GM04503 (cell line): ENCODE data around the gene ZNF750.

Experiments used
- DNase-seq: peaks from one replicate; pipeline ENCODE4 v3.0.0-alpha.2; 2012; ENCODE audit warnings: low read depth

The ZNF750 gene

DNA sequence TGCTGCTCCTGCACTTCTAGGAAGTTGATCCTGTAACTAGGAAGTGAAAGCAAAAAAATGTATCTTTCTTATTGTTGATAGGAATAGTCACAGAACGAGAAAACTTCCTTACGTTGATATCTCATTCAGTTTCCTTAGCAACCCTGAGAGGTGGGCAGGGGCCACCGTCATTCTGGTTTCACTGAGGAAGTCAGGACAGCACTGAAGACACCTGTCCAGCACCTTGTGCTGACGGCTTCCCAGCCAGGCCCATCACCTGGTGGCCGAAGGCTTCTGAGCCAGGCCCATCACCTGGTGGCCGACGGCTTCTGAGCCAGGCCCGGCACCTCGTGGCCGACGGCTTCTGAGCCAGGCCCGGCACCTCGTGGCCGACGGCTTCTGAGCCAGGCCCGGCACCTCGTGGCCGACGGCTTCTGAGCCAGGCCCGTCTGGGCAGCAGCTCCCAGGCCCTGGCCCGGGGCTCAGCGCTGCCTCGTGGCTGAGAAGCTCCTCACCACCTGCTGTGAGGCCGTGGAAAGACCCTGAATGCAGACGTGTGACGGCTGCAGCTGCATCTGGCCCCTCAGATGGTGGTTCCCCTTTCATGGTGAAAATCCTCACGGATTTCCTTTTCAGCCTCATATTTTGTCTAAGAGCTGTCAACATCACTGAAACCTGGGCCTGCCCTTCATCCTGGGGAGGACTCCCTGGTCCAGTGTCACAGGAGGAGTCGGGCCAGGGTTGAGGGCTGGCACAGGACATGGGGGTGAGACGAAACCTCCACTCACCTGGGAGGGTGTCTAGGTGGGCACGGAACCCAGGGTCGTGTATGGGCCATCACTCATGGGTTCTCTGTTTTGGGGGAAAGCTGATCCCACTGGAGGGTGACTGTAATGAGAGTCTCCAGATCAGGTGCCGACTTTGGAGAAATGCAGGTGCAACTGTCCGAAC lies 33.0 kb upstream of the ZNF750 start:
- DNase-seq = no peak

GRCh38 chr17:82871776-82872561 lies 32.1 kb upstream of the ZNF750 start:
- no peak for DNase-seq

GRCh38 chr17:82871056-82871775 lies 31.4 kb upstream of the ZNF750 start:
- no peak for DNase-seq

DNA sequence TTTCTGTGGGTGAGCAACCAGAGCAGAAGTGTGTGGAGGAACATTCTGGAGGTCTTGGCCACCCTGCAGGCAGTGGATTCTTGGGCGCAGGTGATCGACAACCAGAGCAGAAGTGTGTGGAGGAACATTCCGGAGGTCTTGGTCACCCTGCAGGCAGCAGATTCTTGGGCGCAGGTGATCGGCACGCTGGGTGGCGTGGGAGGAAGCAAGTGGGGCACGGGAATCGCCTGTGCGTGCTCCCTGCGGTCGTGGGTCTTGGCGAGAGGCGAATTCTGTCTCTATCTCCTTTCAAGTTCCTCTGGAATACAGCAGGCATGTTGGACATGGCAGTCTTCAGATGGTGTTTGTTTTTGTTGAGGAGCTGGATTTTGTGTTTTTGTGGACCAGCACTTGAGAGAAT lies 30.7 kb upstream of the ZNF750 start:
- DNase-seq = no peak

DNA sequence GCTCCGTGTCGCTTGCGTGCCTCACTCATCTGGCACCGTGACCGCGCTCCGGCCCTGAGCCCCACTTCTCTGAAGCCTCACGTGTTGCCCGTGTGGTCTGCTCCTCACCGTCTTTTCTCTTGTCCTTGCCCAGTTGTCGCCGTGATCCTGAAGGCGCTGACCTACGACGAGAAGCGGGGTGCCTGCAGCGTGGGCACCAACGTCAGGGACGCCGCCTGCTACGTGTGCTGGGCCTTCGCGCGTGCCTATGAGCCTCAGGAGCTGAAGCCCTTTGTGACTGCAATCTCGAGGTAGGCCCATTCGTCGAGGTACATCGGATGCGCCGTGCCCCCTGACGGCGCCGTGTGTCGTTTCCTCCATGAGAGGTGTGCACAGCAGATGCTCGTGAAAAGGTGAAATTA lies 30.3 kb upstream of the ZNF750 start:
- DNase-seq = no peak

- no peak for DNase-seq
Observed at GRCh38 chr17:82869536-82869935, 29.7 kb upstream of the ZNF750 start.

DNA sequence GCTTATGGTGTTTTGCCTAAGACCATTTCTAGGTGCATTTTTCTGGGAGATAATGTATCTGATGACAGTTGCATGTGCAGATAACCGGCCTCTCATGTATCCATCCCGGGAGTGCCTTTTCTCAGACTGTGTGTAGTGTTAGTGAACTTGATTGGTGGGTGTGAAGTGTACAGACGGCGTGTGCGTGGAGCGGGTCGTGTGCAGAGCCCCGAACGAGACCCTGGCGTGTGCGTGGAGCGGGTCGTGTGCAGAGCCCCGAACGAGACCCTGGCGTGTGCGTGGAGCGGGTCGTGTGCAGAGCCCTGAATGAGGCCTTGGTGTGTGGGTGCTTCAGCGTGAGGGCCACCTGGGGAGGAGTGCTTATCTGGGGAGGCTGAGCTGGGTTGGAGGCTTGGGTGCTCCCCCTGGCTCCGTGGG lies 28.9 kb upstream of the ZNF750 start:
- DNase-seq = no peak

GRCh38 chr17:82867763-82868325 lies 28.0 kb upstream of the ZNF750 start:
- no peak for DNase-seq

GRCh38 chr17:82866590-82867191 lies 26.9 kb upstream of the ZNF750 start:
- no peak for DNase-seq

GRCh38 chr17:82865774-82866395 lies 26.1 kb upstream of the ZNF750 start:
- DNase-seq = no peak

GRCh38 chr17:82865274-82865673 lies 25.5 kb upstream of the ZNF750 start:
- no peak for DNase-seq

GRCh38 chr17:82864713-82865248 lies 25.0 kb upstream of the ZNF750 start:
- no peak for DNase-seq

DNA sequence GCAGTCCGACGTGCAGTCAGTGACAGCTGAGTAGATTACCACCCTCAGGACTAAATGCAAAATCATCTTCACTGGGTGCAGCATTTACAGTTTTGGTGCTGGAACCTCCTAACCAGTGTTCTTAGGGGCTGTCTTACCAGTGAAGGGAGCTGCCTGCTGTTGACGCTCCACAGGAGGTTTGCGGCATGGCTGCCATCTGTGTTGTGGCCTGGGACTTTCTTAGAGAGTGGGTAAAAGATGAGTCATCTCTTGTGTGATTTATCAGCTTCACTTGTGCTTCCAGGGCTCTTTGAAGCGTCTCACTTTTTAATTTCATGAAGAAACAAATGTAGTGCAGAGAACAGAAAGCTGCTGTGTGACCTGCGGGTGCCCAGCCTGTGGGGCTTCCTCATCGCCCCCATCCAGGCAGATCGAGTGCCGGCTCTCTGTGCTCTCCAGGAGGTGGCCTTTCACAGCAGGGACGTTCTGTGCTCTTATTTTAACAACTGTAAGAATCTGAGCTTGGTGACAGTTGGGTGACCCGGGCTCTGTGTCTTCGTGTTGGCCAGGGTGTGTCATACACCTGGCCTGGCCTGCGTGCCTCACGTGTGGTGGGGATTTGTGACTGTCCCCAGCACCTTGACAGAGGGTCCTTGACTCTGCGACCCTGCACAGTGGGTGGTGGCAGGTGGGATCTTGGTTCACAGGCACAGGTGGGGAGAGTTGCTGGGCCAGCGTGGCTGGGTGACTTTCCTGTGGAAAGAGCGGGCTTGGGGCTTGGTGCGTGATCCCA lies 24.3 kb upstream of the ZNF750 start:
- peak; percentile 55 for DNase-seq

DNA sequence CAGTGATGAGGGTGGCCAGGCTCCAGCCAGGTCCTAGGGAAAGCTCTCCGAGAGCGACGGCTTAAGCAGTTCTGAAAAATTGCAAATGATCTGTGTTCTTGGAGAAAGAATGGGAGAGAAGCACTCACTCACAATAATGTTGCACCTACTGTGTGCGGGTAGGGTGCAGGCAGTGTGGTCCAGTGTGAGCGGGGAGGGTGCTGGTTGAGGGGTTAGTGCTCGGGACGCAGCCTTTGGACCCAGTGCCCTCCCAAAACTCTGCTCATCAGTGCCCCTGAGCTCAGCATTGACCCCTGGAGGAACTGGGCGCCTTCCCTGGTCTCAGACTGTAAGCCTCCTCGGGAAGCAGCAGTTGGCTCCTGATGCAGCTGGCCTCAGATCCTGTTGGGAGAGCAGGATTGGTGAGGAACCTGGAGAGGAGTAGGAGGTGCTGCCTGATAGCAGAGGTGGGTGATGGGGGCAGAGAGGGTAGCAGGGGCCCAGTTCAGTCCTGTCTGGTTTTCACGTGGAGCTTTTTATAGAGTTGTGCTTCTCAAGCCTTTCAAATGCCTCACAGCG lies 23.6 kb upstream of the ZNF750 start:
- no peak for DNase-seq

- no peak for DNase-seq
Observed at GRCh38 chr17:82862737-82863382, 23.0 kb upstream of the ZNF750 start.

DNA sequence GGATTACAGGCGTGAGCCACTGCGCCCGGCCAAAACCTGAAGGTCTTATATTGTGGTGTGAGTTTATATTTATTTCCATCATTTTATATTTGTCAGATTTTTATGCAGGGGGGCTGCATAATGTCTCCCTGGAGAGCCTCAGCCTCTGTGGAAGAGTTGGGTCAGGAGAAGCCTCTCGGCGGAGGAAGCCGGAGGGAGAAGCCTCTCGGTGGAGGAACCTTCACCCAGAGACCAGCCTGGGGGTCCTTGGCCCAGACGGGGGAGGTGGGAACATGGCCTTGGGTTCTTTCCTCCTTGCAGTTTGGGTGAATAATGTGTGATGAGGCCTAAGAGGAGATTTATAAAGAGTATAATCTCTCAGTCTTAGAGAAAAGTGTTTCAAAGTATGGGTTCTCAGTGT lies 22.4 kb upstream of the ZNF750 start:
- no peak for DNase-seq

- no peak for DNase-seq
Observed at GRCh38 chr17:82861393-82861775, 21.6 kb upstream of the ZNF750 start.

DNA sequence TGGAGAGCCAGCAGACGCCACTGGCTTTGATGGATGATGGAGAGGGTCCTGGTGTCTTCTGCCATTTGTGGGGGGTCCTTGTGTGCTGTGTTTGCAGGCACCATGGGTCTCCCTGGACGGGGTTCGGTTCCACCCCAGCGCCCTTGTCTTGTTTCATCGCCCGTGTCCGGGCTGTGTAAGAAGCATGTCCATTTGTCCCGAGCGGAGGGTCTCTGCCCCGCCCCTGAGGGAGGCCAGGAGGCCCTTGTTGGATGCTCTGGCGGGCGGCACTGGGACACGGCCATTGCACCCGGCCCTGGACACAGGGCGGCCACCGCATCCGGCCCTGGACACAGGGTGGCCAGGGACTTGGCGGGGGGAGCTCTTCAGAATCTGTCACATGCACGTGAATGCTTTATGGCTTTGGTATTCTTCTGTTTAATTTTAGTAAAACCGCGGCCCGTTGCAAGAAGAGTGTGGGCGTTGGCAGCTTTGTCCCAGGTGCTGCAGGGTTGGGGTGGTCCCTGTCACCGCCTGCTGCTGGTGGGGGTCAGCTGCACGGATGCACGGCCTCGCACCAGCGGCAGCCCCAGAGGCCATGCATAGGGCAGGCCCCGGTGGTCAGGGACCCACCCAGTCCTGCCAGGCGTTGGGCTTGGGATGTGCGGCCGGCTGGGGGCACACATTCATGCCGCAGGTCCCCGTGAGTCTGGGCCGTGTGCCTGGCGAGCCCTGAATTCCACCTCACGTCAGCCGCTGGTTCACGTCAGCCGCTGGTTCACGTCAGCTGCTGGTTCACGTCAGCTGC lies 21.0 kb upstream of the ZNF750 start:
- DNase-seq = no peak
